Measurements from ENCODE around the gene POLR1A. TPM values are rescaled to one million over a fixed set of nuclear protein-coding genes. Genes with fewer than 3 reads are reported as not detected.
A peak's percentile ranks its signal among the peaks of the same experiment; 100 is the strongest.

The POLR1A gene
- total RNA-seq, 4 donors from 2014 or later, result 13.3 to 22.4 (median 16.6) TPM

DNA sequence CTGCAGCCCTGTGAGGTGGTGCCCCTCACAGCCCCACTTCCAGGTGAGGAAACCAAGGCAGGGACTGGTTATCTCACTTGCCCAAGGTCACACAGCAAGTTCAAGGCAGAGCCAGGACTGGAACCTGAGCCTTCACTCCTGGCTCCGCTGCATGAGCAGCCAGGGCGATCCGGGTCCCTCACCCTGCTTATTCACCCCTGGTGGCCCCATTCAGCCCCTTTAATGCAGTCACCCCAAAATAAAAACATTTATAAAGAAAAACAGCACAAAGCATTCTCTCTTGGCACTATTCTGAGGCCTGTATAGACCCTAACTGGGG is 57.3 kb downstream of the POLR1A start:
- no peak for DNase-seq (ENCODE audit: extremely low spot score)
- WGBS, result 94% methylated on average over 3 of the region's 3 CpGs
- TF ChIP-seq, protein P1, sequence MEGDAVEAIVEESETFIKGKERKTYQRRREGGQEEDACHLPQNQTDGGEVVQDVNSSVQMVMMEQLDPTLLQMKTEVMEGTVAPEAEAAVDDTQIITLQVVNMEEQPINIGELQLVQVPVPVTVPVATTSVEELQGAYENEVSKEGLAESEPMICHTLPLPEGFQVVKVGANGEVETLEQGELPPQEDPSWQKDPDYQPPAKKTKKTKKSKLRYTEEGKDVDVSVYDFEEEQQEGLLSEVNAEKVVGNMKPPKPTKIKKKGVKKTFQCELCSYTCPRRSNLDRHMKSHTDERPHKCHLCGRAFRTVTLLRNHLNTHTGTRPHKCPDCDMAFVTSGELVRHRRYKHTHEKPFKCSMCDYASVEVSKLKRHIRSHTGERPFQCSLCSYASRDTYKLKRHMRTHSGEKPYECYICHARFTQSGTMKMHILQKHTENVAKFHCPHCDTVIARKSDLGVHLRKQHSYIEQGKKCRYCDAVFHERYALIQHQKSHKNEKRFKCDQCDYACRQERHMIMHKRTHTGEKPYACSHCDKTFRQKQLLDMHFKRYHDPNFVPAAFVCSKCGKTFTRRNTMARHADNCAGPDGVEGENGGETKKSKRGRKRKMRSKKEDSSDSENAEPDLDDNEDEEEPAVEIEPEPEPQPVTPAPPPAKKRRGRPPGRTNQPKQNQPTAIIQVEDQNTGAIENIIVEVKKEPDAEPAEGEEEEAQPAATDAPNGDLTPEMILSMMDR (IDR thresholded peaks at IDR 0.05), result no peak
- TF ChIP-seq POLR2A (IDR thresholded peaks at IDR 0.05; ENCODE audit: low read depth) (no peak), POLR2AphosphoS5 (IDR thresholded peaks at IDR 0.05) (no peak), EP300 (IDR thresholded peaks at IDR 0.05) (no peak)

DNA sequence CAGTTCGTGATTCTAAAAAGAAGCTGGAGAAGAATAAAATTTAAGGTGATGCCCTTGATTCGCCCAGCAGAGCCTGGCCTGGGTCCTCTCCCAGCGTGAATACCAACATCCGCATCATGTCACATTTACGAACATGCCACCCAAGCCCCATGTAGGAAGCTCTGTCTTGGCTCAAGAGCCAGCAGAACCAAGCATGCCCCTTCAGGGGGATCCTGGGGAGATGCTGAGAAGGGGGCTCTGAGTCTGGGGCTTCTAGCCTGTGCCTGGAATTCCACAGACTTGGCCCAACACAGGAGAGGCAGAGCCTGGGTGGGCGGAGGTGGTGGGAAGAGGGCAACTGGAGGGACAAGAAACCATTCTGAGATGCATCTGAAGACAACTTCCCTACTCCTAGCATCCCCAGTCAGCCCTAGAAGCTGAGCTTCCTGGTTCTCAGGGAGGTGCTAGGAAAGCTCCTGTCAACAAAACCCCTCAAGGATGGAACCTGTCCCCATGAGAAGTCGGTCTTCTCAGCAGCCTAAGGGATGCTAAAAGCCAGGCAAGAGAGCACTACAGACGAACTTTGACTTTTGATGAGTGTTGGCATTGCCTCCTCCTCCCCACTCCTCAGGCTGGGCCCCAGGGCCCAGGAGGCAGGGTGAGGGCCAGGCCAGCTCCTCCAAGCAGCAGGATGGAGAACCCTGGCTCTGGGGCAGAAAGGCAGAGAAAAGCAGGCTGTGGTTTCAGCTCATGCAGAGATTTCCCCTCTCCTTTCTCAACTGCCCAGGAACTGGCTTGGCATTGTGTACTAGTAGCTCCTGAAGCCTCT is 57.9 kb downstream of the POLR1A start:
- Histone ChIP-seq H3K4me1 (peaks cover 0 to 16% (median 13%) of the 10 kb centered on the region in 4 donors), H3K27me3 (no peaks in the 10 kb centered on the region), H3K36me3 (peaks cover 49 to 99% (median 86%) of the 10 kb centered on the region in 4 donors), H3K27ac (replicated peaks in 1 of 4) (no peak overlapping the region), H3K9me3 (no peaks in the 10 kb centered on the region), H3K4me3 (no peak overlapping the region)
- WGBS, result 91% methylated on average over 6 of the region's 8 CpGs
- TF ChIP-seq, protein P1 (IDR thresholded peaks at IDR 0.05), result no peak
- TF ChIP-seq POLR2AphosphoS5 (IDR thresholded peaks at IDR 0.05), result no peak
- TF ChIP-seq EP300 (IDR thresholded peaks at IDR 0.05), result no peak
- TF ChIP-seq POLR2A (IDR thresholded peaks at IDR 0.05; ENCODE audit: low read depth), result no peak
- DNase-seq (ENCODE audit: extremely low spot score), result no peak
- intact Hi-C loops (cut with DNase I), result no loop called here

More for the DNA sequence above, 57.3 kb downstream of the POLR1A start:
- intact Hi-C loops (cut with DNase I), result no loop called here
- Histone ChIP-seq H3K4me1 (peaks cover 0 to 16% (median 13%) of the 10 kb centered on the region in 4 donors), H3K9me3 (no peaks in the 10 kb centered on the region), H3K4me3 (no peak overlapping the region), H3K36me3 (peaks cover 46 to 99% (median 86%) of the 10 kb centered on the region in 4 donors), H3K27ac (replicated peaks in 1 of 4) (peak overlapping the region in 2 of 4 donors; percentile 60 to 65), H3K27me3 (no peaks in the 10 kb centered on the region)

DNA sequence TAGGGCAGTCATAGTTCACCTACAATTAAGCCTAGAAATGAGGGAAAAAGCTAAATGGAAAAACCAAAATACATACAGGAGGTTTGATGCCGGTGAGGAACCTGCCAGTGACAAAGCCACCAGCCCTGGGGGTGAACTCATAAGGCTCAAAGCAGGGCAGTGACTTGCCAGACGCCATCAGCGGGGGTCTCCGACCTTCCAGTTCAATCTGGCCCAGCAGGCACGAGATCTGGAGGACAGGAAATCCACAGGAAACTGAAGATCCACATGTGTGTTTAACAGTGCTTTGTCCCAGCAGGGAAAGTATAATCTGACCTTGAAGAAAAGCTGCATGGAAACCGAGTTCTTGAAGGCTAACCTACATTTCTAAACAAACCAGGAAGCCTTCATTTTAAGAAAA is 60.1 kb downstream of the POLR1A start:
- H3K36me3 ChIP-seq, result peaks cover 52 to 96% (median 86%) of the 10 kb centered on the region in 4 donors
- intact Hi-C loops (cut with DNase I), result no loop called here
- no peak for TF ChIP-seq POLR2A (IDR thresholded peaks at IDR 0.05; ENCODE audit: low read depth)
- no peak for TF ChIP-seq EP300 (IDR thresholded peaks at IDR 0.05)
- TF ChIP-seq POLR2AphosphoS5 (IDR thresholded peaks at IDR 0.05), result no peak
- TF ChIP-seq, protein P1 (IDR thresholded peaks at IDR 0.05), result no peak

DNA sequence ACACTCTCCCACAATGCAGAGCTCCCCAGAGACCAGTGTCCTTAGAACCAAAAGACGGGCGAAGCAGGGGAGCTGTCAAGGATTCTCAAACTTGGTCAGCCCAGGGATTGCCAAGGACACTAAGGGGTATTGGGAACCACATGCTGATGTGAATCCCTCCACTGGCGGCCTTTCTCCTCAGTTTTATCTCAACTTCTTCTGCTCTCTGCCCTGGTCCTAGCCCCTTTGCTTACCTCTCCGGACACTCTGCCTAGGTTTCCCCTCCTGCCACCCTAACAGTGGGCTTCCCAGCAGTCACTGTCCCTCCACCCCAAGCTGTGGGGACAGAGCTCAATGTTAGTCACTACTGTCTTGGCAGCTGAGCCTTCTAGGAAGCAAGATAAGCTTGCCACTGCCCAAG is 61.1 kb downstream of the POLR1A start:
- Histone ChIP-seq H3K4me3 (no peak overlapping the region), H3K9me3 (no peaks in the 10 kb centered on the region), H3K27me3 (no peaks in the 10 kb centered on the region), H3K27ac (replicated peaks in 1 of 4) (no peak overlapping the region), H3K4me1 (peaks cover 0 to 16% (median 13%) of the 10 kb centered on the region in 4 donors), H3K36me3 (peaks cover 52 to 96% (median 88%) of the 10 kb centered on the region in 4 donors)
- TF ChIP-seq EP300 (IDR thresholded peaks at IDR 0.05), result no peak
- TF ChIP-seq, protein P1 (IDR thresholded peaks at IDR 0.05), result no peak
- TF ChIP-seq POLR2AphosphoS5 (IDR thresholded peaks at IDR 0.05), result no peak
- no peak for TF ChIP-seq POLR2A (IDR thresholded peaks at IDR 0.05; ENCODE audit: low read depth)
- 100% methylated on average over 2 of the region's 4 CpGs for whole genome bisulfite sequencing
- no peak for DNase-seq (ENCODE audit: extremely low spot score)
- intact Hi-C loops (cut with DNase I), result no loop called here

More for the DNA sequence above, 60.1 kb downstream of the POLR1A start:
- WGBS, result 67% methylated on average over 6 of the region's 6 CpGs
- Histone ChIP-seq H3K27me3 (no peaks in the 10 kb centered on the region), H3K9me3 (no peaks in the 10 kb centered on the region), H3K27ac (replicated peaks in 1 of 4) (no peak overlapping the region), H3K4me1 (peaks cover 0 to 16% (median 13%) of the 10 kb centered on the region in 4 donors), H3K4me3 (no peak overlapping the region)
- no peak for DNase-seq (ENCODE audit: extremely low spot score)
